Dedifferentiated amniotic fluid mesenchymal stem cell (primary cell): Measurements from ENCODE around the gene NSMCE3.
A peak's percentile ranks its signal among the peaks of the same experiment; 100 is the strongest.

Experiments
- DNase-seq: peaks from one replicate; pipeline ENCODE4 v3.0.0-alpha.2; 2016; ENCODE audit errors: extremely low spot score

Gene NSMCE3

GRCh38 chr15:29269485-29270168 lies at the start of gene NSMCE3:
TSS of gene NSMCE3 (minus strand) at chr15:29269822. CDS start at chr15:29269705, 117 bp downstream.
- DNase-seq = peak; percentile 85

- no peak for DNase-seq
These were observed 46.8 kb upstream of the NSMCE3 start for GRCh38 chr15:29316422-29316821.

GRCh38 chr15:29312387-29312786 lies 42.8 kb upstream of the NSMCE3 start:
- peak; percentile 66 for DNase-seq

- DNase-seq = no peak
These were observed 42.1 kb upstream of the NSMCE3 start for GRCh38 chr15:29311696-29312095.

- DNase-seq = no peak
These were observed 39.5 kb upstream of the NSMCE3 start for GRCh38 chr15:29309139-29309538.

GRCh38 chr15:29308299-29308698 lies 38.7 kb upstream of the NSMCE3 start:
- no peak for DNase-seq

GRCh38 chr15:29305556-29305955 lies 35.9 kb upstream of the NSMCE3 start:
- DNase-seq = no peak

GRCh38 chr15:29302871-29303270 lies 33.2 kb upstream of the NSMCE3 start:
- DNase-seq = no peak

- no peak for DNase-seq
These were observed 30.2 kb upstream of the NSMCE3 start for GRCh38 chr15:29299784-29300183.

- DNase-seq = no peak
These were observed 29.7 kb upstream of the NSMCE3 start for GRCh38 chr15:29299331-29299730.

GRCh38 chr15:29294732-29295325 lies 25.2 kb upstream of the NSMCE3 start:
- no peak for DNase-seq

GRCh38 chr15:29291067-29291845 lies 21.6 kb upstream of the NSMCE3 start:
- no peak for DNase-seq

GRCh38 chr15:29289173-29289572 lies 19.6 kb upstream of the NSMCE3 start:
- DNase-seq = no peak

GRCh38 chr15:29285386-29285785 lies 15.8 kb upstream of the NSMCE3 start:
- no peak for DNase-seq

- DNase-seq = no peak
These were observed 13.8 kb upstream of the NSMCE3 start for GRCh38 chr15:29283381-29283780.

GRCh38 chr15:29280514-29280913 lies 10.9 kb upstream of the NSMCE3 start:
- DNase-seq = no peak

GRCh38 chr15:29278436-29279105 lies 8.9 kb upstream of the NSMCE3 start:
- peak; percentile 66 for DNase-seq

GRCh38 chr15:29276366-29276765 lies 6.7 kb upstream of the NSMCE3 start:
- no peak for DNase-seq

GRCh38 chr15:29275855-29276254 lies 6.2 kb upstream of the NSMCE3 start:
- no peak for DNase-seq

- no peak for DNase-seq
These were observed 5.3 kb upstream of the NSMCE3 start for GRCh38 chr15:29274946-29275345.

GRCh38 chr15:29272219-29272618 lies 2.6 kb upstream of the NSMCE3 start:
- no peak for DNase-seq

- peak; percentile 58 for DNase-seq
These were observed 1.4 kb upstream of the NSMCE3 start for GRCh38 chr15:29270976-29271375.
